HG03135 (cell line): Measurements from ENCODE around the gene RANBP9.

Experiments used
- ATAC-seq: cut with Tn5 transposase; IDR thresholded peaks from one replicate; pipeline ENCODE4 v1.9.1; 2021; ENCODE audit warnings: mild to moderate bottlenecking, moderate library complexity; ENCODE audit not compliant: unreplicated experiment

RANBP9 gene

DNA sequence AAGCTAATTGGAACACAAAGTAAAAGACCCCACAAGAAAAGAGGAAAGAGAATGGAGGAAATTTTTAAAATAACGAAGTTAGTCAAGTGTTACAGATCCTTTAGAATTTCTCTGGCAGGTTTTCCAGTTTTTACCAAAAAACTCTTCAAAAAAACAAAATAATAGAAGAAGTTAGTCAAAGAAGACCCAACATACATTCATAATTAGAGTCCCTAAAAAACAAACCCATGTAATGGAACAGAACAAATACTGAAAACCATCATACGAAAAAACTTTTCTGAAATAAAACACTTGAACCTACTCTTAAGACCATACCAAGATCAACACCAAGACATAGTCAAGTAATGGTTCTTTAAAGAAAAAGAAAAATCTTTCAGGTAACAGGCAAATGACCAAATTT is 31.6 kb downstream of the RANBP9 start:
- ATAC-seq: no peak

DNA sequence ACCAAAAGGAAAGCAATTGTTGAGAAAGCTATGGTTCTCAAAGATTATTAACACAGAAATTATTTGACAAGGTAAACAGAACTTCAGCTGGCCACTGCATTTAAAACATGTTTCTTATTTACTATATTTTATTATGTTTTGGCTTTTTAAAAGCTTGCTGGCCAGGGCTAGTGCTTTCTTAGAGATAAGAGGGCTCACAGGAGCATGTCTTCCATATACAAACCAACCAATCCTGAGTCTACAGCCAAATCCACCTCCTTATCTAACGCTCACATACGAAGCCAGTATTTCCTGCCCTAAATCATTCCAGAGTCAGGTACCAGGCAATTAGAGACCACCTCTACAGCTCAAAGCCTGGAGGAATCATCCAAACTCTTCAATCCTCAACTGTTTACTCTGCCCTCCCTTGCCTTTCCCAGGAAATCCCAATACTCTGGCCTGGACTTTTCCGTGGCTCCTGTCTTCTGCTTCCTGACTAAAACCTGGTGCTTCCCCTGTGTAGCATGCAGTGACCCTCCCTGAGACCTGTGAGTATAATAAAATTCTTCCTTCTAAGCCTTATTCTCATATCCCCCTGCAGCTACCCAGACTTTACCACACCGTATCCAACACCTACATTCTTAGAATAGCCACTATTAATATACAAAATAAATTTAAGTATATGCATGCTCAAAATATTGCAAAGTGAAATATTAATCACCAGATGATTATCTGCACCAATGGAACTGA is 33.2 kb downstream of the RANBP9 start:
- ATAC-seq: no peak

DNA sequence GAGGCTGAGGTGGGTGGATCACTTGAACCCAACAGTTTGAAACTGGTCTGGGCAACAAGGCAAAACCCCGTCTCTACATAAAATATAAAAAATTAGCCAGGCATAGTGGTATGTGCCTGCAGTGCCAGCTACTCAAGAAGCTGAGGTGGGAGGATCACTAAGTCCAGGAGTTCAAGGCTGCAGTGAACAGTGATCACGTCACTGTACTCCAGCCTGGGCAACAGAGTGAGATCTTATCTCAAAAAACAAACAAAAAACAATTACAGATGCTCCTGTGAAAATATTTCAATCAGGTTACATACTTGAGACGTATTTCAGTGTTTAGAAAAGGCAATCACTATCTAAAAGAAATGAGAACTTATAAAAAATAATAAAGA is 33.8 kb downstream of the RANBP9 start:
- no peak for ATAC-seq

DNA sequence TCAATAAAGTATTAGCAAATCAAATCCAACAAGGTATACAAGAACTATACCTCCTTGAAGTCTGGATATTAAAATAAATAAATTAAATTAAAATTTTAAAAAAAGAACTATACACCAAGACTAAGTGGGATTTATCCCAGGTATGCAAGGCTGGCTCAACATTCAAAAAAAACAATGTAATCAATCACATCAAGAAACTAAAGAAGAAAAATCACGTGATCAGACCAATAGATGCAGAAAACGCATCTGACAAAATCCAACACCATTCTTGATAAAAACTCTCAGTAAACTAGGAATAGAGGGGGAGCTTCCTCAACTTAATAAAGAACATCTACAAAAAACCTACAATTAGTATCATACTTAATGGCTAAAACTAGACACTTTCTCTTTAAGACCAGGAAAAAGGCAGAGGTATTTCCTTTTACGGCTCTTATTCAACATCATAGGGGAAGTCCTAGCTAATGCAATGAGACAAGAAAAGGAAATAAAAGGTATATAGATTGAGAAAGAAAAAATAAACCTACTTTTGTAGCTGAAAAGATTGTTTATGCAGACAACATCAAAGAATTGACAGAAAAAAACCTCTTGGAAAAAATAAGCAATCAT is 35.0 kb downstream of the RANBP9 start:
- no peak for ATAC-seq

DNA sequence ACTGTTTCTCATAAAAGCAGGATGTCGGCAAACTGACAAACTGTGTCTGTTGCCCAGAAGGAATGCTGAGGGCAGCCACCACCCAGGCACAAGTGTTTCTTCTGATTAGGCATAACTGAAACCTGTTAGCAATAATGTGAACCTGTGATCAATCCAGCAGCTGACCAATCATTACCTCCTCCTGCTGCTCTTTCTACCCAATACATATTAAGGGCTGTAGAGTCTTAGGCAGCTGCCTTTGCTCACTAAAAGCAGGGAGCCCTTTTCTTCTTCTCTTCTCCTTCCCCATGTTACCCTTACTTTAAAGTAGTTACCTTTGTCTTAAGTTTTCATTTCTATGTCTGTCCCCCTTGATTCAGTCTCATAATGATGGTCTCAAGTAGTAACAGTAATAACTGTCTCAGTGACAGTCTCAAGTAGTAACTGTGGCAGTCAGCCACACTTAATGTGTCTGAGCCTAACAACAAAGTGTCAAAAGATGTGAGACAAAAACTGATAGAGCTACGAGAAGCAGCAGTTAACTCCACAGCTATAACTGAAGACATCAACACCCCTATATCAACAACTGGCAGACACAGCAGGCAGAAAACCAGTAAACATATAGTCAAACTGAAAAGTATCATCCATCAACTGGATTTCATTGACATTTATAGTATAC is 37.0 kb downstream of the RANBP9 start:
- no peak for ATAC-seq

DNA sequence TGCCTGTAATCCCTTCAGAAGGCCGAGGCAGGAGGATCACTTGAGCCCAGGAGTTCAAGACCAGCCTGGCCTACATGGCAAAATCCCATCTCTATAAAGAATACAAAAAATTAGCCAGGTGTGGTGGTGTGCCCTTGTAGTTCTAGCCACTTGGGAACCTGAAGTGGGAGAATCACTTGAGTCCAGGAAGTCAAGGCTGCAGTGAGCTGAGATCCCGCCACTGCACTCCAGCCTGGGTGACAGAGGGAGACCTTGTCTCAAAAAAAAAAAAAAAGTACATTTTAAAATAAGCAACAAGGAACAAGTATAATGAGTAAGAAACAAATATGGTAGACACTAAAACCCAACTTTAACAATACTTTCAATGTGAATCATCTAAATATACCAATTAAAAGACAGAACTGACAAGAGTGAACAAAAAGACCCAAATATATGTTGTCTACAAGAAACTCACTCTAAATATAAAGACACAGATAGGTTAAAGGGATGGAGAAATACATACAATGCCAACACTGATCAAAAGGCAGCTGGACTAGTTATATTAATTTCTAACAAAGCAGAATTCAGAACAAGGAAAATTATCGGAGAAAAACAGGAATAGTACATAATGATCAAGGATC is 37.7 kb downstream of the RANBP9 start:
- ATAC-seq: no peak

DNA sequence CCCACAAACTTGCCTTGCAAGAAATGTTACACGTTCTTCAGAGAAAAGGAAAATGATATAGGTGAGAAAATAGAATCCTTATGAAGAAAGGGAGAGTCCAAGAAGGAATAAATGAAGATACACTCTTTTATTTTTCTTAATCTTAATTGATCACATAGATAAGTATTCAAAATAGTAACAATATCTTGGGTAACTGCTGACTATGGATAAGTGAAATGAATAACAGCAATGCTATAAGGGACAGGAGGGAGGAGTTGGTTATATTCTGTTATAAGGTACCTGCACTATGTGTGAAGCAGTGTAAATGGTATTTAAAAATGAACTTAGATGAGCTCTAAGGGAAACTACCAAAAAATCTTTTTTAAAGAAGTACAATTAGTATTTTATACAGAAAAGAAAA is 38.3 kb downstream of the RANBP9 start:
- ATAC-seq: no peak

DNA sequence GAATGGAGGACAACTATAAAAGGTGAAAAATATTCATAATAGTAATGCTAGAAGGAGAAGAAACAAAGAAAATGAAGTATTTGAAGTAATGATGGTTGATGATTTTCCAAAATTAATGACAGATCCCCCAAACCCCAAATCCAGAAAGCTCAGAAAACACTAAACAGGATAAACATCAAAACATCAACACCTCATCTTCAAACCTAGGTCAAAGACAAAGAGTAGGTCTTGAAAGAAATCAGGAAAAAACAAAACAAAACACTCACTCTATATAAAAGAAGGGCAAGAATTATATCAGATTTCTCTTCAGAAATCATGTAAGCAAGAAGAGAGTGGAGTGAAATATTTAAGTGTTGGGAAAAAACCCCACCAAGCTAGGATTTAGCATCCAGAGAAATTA is 38.7 kb downstream of the RANBP9 start:
- no peak for ATAC-seq

DNA sequence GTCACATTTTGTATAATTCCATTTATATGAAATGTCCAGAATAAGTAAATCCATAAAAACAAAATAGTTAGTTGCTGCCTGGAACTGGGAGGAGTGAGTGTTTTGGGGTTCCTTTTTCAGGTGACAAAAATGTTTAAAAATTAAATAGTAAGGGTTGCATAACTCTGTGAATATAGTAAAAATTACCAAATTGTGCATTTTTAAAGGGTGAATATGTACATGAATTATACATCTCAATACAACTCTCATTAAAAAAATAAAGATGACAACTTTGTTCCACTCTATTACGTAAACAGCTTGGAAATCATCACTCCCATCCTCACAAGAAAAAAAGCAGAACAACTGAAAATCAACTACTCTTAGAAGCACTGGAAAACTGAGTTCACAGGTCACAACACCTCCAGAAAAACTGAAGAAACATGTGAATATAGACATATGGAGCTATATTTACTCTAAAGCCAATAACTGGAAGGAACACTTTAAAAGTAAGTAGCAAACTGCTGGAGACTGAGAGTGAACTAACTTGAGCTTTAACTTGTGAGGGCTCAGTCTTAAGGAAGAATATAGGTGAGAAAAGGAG is 40.0 kb downstream of the RANBP9 start:
- ATAC-seq: no peak

DNA sequence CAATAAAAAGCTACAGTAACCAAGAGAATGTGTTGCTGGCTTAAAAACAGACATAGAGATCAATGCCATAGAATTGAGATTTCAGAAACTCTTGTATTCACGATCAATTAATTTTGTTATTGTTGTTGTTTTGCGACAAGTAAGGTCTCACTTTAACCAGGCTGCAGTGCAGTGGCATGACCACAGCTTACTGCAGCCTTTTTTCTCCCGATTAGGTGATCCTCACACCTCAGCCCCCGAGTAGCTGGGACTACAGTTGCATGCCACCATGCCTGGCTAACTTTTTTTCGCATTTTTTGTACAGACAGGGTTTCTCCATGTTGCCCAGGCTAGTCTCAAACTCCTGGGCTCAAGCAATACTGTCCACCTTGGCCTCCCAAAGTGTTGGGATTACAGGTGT is 42.2 kb downstream of the RANBP9 start:
- no peak for ATAC-seq

DNA sequence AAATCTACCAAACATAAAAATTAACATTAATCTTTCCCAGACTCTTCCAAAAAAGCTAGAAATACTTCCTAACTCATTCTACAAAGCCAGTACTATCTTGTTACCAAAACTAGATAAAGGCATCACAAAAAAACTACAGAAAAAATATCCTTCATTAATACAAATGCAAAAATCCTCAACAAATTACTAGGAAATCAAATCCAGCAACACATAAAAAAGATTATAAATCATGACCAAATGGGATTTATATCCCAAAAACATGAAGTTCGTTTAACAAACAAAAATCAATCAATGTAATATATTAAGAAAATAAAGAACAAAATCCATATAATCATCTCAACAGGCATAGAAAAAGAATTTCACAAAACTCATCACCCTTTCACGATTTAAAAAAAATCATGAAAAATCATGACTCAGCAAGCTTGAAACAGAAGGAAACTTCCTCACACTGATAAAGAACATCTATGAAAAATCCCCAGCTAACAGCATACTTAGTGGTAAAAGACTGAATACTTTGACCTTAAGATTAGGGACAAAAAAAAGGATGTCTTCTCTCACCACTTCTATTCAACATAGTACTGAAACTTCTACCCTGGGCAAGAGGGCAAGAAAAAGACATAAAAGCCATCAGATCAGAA is 43.2 kb downstream of the RANBP9 start:
- no peak for ATAC-seq

DNA sequence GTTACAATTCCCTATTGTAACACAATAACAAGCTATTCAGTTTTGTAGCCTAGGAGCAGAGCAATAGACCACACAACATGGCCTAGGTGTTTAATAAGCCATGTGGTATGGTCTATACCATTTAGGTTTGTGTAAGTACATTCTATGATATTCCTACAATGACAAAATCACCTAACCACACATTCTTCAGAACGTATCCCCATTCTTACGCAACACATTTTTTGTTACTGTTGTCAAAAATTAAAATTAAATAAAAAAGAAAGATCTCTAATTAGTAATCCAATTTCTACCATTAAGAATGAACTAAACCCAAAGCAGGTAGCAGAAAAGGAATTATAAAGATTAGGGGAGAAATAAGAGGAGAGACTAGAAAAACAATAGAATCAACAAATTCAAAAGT is 44.0 kb downstream of the RANBP9 start:
- ATAC-seq: no peak

DNA sequence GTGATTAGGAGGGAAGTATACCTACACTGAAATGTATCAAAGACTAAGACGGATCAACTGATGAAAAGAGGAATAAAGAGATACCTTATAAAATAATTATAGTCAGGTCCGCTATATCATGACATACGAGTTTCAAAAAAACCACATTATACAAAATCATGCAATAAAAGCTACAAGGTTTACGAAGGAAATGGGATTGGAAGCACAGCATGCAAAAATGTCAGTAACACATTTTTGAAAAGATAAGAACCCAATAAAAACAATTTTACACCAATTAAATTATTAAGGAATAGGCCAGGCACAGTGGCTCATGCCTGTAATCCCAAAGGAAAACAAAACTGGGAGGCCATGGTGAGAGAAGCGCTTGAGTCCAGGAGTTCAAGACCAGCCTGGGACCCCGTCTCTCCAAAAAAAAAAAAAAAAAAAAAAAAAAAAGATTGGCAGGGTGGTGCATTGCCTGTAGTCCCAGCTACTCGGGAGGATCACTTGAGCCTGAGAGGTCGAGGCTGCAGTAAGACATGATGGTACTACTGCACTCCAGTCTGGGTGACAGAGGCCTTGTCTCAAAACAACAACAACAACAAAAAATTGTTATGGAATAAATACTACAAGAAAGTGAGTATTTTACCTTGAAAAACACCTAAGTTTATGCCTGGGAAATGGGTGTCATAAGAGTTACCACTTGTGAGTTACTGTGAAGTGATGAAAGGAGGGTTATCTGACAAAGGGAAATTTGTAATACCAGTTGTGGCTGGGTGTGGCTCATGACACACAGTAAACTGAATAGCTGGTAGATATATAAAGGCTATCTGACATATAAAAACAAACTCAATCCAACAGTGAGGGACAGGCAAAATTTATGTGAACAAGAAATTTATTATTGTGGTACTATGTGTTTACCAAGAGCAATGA is 45.2 kb downstream of the RANBP9 start:
- ATAC-seq: no peak

DNA sequence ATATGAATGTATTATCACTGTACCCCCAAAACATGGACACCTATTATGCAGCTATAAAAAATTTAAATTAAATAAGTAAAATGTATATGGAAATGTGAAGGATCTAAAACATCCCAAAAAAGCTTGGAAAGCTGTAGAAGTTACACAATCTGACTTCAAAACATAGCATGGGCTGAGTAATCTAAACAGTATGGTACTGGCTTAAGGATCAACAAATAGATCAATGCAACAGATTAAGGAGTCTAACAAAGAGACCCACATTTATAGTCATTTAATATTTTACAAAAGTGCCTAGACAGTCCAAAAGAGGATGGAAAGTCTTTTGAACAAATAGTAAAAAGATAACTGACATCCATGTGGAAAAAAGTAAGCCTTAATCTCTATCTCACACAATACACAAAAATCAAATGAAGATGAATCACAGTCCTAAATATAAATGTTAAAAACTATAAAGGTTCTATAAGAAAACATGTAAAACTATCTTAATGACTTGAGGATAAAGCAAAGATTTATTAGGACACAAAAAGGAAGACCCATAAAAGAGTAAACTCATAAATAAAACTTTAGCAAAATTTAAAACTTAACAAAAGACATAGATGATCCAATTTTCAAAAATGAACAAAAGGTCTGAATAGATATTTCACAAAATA is 46.8 kb downstream of the RANBP9 start:
- no peak for ATAC-seq

DNA sequence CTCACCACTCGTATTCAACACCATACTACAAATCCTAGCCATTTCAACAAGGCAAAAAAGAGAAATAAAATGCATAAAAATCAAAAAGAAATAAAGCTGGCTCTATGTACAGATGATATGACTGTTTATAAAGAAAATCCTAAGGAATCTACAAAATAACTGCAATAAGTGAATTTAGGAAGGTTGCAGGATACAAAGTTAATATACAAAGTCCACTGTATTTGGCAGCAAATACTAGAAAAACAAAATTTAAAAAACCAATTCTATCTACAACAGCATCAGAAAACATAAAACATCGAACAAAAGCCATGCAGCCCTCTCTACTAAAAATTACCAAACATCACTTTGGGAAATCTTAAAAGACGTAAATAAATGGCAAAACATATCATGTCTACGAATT is 47.6 kb downstream of the RANBP9 start:
- no peak for ATAC-seq

DNA sequence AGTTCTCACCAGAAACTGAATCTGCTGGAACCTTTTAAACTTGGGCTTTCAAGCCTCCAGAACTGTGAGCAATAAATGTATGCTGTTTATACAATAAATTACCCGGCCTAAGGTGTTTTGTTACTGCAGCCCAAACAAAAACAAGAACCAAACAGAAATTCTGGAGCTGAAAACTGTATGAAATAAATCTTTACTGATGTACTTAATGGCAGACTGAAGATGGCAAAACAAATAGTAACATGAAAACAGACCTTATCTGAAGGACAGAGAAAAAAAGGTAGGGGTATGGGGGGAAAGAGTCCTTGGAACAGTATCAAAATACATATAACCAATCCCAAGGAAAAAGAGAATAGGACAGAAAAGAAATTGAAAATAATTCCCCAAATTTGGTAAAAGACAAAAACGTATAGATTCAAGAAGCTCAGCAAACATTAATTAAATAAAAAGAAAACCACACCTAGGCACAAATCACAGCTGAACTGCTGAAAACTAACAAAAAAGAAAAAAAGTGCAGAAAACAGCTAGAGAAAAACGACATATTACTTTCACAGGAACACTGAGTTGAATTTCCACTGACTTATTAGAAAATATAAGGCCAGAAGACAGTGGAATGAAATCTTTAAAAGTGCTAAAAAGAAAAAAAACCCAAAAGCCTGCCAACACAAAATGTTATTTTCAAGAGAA is 48.8 kb downstream of the RANBP9 start:
- ATAC-seq: no peak

DNA sequence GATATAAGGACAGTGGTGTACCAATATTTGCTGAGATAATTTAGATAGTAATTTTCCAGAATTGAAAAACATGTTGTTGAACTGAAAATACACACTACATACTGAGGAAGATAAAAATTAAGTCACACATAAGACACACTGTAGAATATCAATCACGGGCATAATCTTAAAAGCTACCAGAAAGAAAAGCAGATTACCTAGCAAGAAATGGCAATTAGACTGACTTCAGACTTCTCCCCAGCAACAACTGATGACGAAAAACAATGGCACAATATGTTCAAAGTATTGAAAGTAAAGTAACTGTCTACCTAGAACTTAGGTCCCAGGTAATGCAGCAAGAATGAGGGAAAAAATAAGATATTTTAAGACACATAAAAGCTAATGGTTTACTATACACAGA is 50.0 kb downstream of the RANBP9 start:
- ATAC-seq: no peak

DNA sequence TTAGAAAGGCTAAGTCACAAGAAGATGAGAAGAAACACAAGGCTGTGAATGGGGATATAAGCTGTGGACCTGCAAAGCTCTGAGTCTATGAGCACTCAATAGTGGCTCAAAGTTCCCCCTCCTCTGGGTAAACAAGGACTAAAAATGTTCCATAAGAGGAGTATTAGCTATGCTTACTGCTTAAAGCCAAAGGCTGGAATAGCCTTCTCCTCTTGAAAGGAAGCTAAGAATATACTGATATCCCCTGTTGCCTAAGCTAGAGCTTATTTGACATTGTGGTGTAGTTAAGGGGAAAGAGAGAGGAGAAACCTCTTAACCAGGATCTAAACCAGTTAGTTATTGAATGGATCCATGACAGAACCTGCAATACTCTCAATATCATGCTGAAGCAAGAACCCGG is 50.7 kb downstream of the RANBP9 start:
- ATAC-seq: no peak

DNA sequence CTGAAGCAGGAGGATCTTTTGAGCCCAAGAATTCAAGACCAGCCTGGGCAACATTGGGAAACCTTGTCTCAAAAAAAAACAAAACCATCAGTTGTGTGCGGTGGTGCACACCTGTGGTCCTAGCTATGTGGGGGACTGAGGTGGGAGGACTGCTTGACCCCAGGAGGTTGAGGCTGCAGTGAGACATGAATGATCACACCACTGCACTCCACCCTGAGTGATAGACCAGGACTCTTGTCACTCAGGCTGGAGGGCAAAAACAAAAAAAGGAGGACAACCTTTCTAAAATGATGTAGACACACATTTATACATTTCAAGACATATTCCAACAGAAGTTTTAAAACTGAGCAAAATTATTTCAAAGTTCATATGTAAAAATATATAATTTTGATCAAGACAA is 51.4 kb downstream of the RANBP9 start:
- ATAC-seq: no peak
